AG04449 (cell line): ENCODE measurements around the gene NMU.

Source experiments
- CTCF ChIA-PET: fragments of 350-600 bp; formaldehyde crosslinking; extraction: SDS; loops from one replicate; lab custom pipeline; 2021; ENCODE audit warnings: antibody characterized with exemption; lab: Yijun Ruan, JAX
- POLR2A ChIA-PET: fragments of 400-600, 350-600 bp; formaldehyde crosslinking; extraction: SDS; loops from one replicate; lab custom pipeline; 2020; ENCODE audit warnings: antibody characterized with exemption, inconsistent platforms; lab: Yijun Ruan, JAX
- DNase-seq: peaks from one replicate; pipeline ENCODE4 v3.0.0-alpha.2; 2010; ENCODE audit warnings: low read depth, low spot score
- H3K4me3 ChIP-seq: 2 replicates; pipeline ENCODE4 v1.5.1; 2011; ENCODE audit warnings: low read depth, mild to moderate bottlenecking, control low read depth, low read length
- TF ChIP-seq, protein P1 (sequence below): IDR thresholded peaks from one replicate; pipeline ENCODE4 v1.5.1; 2011; ENCODE audit warnings: mild to moderate bottlenecking, moderate library complexity, low read length, control low read depth, inconsistent platforms; ENCODE audit not compliant: insufficient read depth; ENCODE audit errors: missing control alignments

NMU gene

DNA sequence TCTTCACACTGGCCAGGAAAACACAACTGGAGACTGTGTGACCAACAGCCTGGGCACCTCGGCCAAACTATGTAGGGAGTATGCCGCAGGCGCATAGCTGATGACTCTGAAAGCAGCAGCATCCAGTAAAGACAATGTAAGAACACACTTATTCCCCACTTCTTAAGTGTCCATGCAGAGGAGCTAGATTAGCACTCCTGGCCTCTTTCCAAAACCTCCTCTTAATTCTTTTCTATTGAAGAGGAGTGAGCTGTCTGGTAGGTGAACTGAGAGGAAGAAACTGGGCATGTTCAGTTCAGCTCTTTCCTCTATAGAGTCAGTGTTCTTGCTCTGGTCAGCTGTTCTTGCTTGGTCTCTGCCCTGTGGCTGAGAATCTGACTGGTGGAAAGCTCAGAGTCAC is 21.1 kb downstream of the NMU start:
- ChIA-PET CTCF (no interaction called here), POLR2A (no interaction called here)
- TF ChIP-seq, protein P1, sequence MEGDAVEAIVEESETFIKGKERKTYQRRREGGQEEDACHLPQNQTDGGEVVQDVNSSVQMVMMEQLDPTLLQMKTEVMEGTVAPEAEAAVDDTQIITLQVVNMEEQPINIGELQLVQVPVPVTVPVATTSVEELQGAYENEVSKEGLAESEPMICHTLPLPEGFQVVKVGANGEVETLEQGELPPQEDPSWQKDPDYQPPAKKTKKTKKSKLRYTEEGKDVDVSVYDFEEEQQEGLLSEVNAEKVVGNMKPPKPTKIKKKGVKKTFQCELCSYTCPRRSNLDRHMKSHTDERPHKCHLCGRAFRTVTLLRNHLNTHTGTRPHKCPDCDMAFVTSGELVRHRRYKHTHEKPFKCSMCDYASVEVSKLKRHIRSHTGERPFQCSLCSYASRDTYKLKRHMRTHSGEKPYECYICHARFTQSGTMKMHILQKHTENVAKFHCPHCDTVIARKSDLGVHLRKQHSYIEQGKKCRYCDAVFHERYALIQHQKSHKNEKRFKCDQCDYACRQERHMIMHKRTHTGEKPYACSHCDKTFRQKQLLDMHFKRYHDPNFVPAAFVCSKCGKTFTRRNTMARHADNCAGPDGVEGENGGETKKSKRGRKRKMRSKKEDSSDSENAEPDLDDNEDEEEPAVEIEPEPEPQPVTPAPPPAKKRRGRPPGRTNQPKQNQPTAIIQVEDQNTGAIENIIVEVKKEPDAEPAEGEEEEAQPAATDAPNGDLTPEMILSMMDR, result no peak
- H3K4me3 ChIP-seq, result no peak overlapping the region
- no peak for DNase-seq

- ChIA-PET POLR2A (no interaction called here), CTCF (no interaction called here)
- no peak for DNase-seq
- TF ChIP-seq, protein P1, result no peak
- H3K4me3 ChIP-seq, result no peak overlapping the region
Observed at GRCh38 chr4:55613621-55614020, 22.5 kb downstream of the NMU start.

GRCh38 chr4:55612341-55612740 is 23.8 kb downstream of the NMU start:
- POLR2A ChIA-PET, result no interaction called here
- no peak for DNase-seq
- CTCF ChIA-PET, result no interaction called here
- TF ChIP-seq, protein P1, result no peak
- H3K4me3 ChIP-seq, result no peak overlapping the region

DNA sequence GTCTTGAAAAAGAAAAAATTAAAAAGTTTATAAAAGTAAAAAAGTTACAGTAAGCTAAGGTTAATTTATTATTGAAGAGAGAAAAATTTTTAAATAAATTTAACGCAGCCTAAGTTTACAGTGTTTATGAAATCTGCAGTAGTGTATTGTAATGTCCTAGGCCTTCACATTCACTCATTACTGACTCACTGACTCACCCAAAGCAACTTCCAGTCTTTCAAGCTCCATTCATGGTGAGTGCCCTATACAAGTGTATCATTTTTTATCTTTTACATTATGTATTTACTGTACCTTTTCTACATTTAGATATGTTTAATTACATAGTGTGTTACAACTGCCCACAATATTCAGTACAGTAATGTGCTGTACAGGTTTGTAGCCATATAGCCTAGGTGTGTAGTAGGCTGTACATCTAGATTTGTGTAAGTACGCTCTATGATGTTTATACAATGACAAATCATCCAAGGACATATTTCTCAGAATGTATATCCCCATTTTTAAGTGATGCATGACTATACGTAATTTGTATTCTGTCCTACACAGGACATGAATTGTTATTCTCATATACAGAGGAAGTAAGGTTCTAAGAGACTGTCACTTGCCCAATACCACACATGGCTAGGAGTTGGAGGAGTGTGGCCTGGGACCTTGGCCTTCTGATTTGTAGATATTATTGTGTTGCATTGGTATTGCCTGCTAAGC is 24.6 kb downstream of the NMU start:
- H3K4me3 ChIP-seq, result no peak overlapping the region
- CTCF ChIA-PET, result no interaction called here
- DNase-seq, result no peak
- TF ChIP-seq, protein P1, result no peak
- POLR2A ChIA-PET, result no interaction called here

- TF ChIP-seq, protein P1, result no peak
- DNase-seq, result no peak
- CTCF ChIA-PET, result no interaction called here
- POLR2A ChIA-PET, result no interaction called here
- no peak overlapping the region for H3K4me3 ChIP-seq
Observed at GRCh38 chr4:55610381-55610780, 25.7 kb downstream of the NMU start.

- TF ChIP-seq, protein P1, result no peak
- no peak for DNase-seq
- H3K4me3 ChIP-seq, result no peak overlapping the region
- CTCF ChIA-PET, result no interaction called here
- POLR2A ChIA-PET, result no interaction called here
Observed at GRCh38 chr4:55609393-55609866, 26.7 kb downstream of the NMU start.
